DMS79 treated with DMSO at 0.1 percent for 48 hours (cell line): Measurements from ENCODE around the gene LSM8.
A peak's percentile ranks its signal among the peaks of the same experiment; 100 is the strongest.
"Not testable (repeated sequence)": the region's sequence is repeated elsewhere in the genome, so short reads cannot be mapped to it uniquely, and the experiment has no call there.

ENCODE experiments used
- DNase-seq: peaks from one replicate; lab custom pipeline; 2025; lab: John Stamatoyannopoulos, UW

LSM8 gene

DNA sequence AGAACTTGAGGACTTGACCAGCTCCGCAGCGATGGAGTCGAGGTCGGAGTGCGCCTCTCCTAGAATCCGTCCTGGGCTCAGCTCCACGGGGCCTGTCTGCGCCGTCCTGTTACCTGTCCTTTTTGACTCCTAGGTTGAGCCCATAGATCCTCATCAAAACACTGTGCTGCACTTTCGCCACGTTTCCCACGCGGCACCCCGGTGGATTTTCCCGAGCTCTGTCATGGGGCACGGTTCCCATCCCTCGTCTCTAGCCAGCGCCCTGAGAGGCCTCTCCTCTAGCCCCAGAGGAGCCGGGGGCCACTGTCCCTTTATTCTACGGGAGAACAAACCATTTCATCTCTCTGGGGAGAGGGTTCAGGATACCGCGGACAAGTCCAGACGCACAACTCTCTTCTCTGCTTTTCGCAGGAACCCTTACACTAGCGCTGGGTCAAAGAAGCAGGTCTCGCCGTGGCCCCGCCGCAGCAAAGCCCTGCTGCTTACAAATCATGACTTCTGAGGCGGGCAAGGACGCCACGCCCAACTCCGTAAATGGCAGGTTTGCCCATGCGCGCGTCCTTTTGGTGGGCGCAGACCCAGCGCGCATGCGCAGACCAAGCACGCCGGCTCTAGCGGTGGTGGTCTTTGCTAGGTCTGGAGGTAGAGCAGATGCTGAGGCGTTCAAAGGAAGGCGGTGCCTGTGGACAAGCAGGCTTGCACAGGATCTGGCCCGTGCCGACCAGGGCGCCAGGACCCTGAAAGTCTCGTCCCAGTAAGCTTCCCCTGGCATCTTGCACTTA, 30.3 kb downstream of the LSM8 start:
- peak; percentile 97 for DNase-seq

DNA sequence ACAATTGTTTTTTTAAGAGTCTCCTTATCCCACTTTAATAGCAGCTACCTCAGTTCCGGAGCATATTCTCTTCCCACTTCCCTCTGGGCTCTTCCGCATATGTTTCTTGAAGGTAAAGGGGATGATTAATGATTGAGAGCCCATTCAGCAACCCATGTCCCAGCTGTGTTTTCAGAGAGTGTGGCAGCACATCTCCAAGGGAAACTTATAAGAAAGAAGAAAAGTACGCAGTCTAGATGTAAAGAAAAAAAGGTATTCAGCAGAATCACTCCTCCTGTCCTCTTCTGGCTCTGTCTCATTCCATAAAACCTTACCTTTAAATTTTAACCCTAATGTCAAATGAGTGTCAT, 30.8 kb downstream of the LSM8 start:
- DNase-seq, result no peak

- no peak for DNase-seq
These were observed 33.3 kb downstream of the LSM8 start for GRCh38 chr7:118217210-118217619.

GRCh38 chr7:118218413-118219156, 34.6 kb downstream of the LSM8 start:
- no peak for DNase-seq

DNA sequence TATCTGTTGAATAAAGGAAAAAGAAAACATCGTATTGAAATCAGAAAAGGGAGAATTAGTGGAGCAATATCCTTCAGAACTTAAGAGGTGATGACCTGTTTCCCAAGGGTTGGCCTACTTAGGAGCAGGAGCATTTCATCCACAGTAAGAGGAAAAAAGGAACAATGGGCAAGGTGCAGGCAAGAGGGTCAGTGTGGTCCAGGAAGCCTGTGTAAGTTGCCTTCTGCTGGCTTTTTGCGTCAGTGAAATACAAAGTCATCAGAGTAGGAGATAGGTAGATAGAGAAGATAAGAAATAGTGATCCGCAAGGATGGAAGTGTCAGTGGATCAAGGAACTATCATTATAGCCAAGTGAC, 35.2 kb downstream of the LSM8 start:
- no peak for DNase-seq

DNA sequence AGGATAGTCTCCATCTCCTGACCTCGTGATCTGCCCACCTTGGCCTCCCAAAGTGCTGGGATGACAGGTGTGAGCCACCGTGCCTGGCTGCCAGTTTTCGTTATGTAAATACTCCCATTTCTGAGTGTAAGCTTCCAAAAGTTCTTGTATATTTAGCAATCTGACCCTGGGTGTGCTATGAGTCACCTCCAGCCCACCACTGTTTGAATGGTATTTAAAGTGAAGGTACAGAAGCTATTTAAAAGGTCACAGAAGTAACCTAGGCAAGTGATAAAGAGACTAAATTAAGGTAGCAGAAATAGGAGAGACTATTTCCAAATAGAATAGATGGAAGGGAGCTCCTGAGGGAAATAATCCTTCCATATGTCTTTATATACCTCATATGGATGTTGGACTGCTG, 36.6 kb downstream of the LSM8 start:
- no peak for DNase-seq

DNA sequence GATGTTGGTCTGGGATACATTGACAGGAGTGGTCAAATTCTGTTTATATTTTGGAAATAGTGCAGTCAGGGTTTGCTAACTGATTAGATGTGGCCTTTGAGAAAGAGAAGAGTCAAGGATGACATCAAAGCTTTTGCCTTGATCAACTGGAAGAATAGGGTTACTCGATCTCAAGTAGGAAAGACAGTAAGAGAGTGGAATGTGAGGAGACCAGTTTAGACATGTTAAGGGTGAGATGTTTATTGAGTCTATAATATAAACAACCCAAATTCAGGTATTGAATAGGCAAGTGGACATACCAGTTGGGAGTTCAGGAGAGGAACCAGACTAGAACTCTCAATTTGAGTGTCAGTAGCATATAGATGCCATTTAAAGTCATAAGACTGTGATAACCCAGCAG, 38.6 kb downstream of the LSM8 start:
- DNase-seq, result no peak

GRCh38 chr7:118224521-118224920, 40.6 kb downstream of the LSM8 start, which contains the start of gene ANKRD7:
TSS of gene ANKRD7 (plus strand) at chr7:118224704. CDS start at chr7:118224831, 127 bp downstream.
- no peak for DNase-seq

DNA sequence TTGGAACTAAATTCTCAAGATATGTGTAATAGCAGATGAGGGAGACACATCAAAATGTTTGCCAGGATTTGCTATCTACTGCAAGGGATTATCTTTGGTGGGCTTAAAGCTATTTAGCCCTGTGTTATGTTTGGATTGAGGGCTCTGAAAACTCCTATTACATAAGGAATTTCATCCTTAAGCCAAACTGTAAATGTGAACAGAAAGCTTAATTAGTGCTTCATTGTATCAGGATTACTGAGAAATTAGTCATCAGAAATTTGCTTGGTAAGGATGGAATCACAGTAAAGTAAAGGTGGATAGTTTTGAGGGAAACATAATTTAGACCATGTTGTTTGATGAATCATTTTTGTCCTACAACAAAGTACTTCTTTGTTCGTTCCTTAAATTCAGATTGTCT, 48.9 kb downstream of the LSM8 start:
- no peak for DNase-seq

- no peak for DNase-seq
These were observed 49.8 kb downstream of the LSM8 start for GRCh38 chr7:118233799-118234198.

- DNase-seq, result no peak
These were observed 55.0 kb downstream of the LSM8 start for GRCh38 chr7:118239014-118239413.

DNA sequence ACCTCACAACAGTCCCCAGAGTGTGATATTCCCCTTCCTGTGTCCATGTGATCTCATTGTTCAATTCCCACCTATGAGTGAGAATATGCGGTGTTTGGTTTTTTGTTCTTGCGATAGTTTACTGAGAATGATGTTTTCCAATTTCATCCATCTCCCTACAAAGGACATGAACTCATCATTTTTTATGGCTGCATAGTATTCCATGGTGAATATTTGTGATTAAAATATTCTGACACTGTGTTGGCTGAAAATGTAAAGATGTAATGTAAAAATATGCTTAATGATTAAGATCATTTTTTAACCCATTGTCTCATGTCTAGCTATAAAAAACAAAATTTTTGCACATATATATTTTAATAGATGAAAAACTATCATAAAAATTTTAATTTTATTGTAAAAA, 56.4 kb downstream of the LSM8 start:
- DNase-seq, result not testable (repeated sequence)
